ENCODE measurements around the gene MSH2. TPM values are rescaled to one million over a fixed set of nuclear protein-coding genes. Genes with fewer than 3 reads are reported as not detected.

The MSH2 gene
- total and polyA plus RNA-seq, 2 experiments from 2014 or later = 17.8 to 21.8 TPM

GRCh38 chr2:47508080-47508479, 105.1 kb downstream of the MSH2 start:
- Histone ChIP-seq H3K27me3 (replicated peaks; ENCODE audit: insufficient read depth) (peaks cover 13% of the 10 kb centered on the region; the same call in 1 of the 2 replicates), H3K4me3 (no peak overlapping the region), H3K27ac (no peak overlapping the region), H3K4me1 (ENCODE audit: insufficient read depth) (no peaks in the 10 kb centered on the region), H3K9me2 (ENCODE audit: insufficient read depth) (no peaks in the 10 kb centered on the region), H3K9ac (no peak overlapping the region), H3K4me2 (ENCODE audit: unreplicated experiment) (no peak overlapping the region), H3K9me3 (ENCODE audit: low read depth) (no peaks in the 10 kb centered on the region), H4K20me1 (ENCODE audit: insufficient read depth) (no peaks in the 10 kb centered on the region), H3K36me3 (ENCODE audit: low read depth) (no peaks in the 10 kb centered on the region), H3K79me2 (ENCODE audit: insufficient read depth) (no peaks in the 10 kb centered on the region), H3F3A (ENCODE audit: insufficient read depth) (no peaks in the 10 kb centered on the region), H2AFZ (no peak overlapping the region)
- in situ Hi-C loops (cut with MboI) = no loop called here
- no peak for DNase-seq
- TF ChIP-seq EZH2phosphoT487 (IDR thresholded peaks at IDR 0.05; ENCODE audit: insufficient read depth, low read depth) (no peak), EZH2 (IDR thresholded peaks at IDR 0.05; ENCODE audit: insufficient read depth, poor library complexity, severe bottlenecking) (no peak)
- WGBS, 2 experiments (ENCODE audit: low coverage in 1 of 2, low lambda C conversion rate in 2 of 2, missing lambda C conversion rate in 2 of 2) = 74 to 75% methylated on average over 4 of the region's 4 CpGs

GRCh38 chr2:47508641-47509040, 105.7 kb downstream of the MSH2 start:
- in situ Hi-C loops (cut with MboI) = no loop called here
- no peak overlapping the region for H3K9ac ChIP-seq
- H3K9me2 ChIP-seq (ENCODE audit: insufficient read depth) = no peaks in the 10 kb centered on the region
- no peak for DNase-seq
- H3K4me3 ChIP-seq = no peak overlapping the region
- TF ChIP-seq EZH2phosphoT487 (IDR thresholded peaks at IDR 0.05; ENCODE audit: insufficient read depth, low read depth) = no peak
- no peak for TF ChIP-seq EZH2 (IDR thresholded peaks at IDR 0.05; ENCODE audit: insufficient read depth, poor library complexity, severe bottlenecking)
- no peaks in the 10 kb centered on the region for H3K9me3 ChIP-seq (ENCODE audit: low read depth)
- H3K27me3 ChIP-seq (replicated peaks; ENCODE audit: insufficient read depth) = peaks cover 13% of the 10 kb centered on the region; the same call in 1 of the 2 replicates
- no peaks in the 10 kb centered on the region for H3K4me1 ChIP-seq (ENCODE audit: insufficient read depth)
- no peaks in the 10 kb centered on the region for H4K20me1 ChIP-seq (ENCODE audit: insufficient read depth)
- no peak overlapping the region for H3K4me2 ChIP-seq (ENCODE audit: unreplicated experiment)
- no peaks in the 10 kb centered on the region for H3F3A ChIP-seq (ENCODE audit: insufficient read depth)
- no peak overlapping the region for H3K27ac ChIP-seq
- no peaks in the 10 kb centered on the region for H3K36me3 ChIP-seq (ENCODE audit: low read depth)
- H2AFZ ChIP-seq = no peak overlapping the region
- no peaks in the 10 kb centered on the region for H3K79me2 ChIP-seq (ENCODE audit: insufficient read depth)
- 85% methylated on average over 2 of the region's 2 CpGs for WGBS, 2 experiments (ENCODE audit: low coverage in 1 of 2, low lambda C conversion rate in 2 of 2, missing lambda C conversion rate in 2 of 2)

- H3K9me2 ChIP-seq (ENCODE audit: insufficient read depth) = no peaks in the 10 kb centered on the region
- peaks cover 13% of the 10 kb centered on the region; the same call in 1 of the 2 replicates for H3K27me3 ChIP-seq (replicated peaks; ENCODE audit: insufficient read depth)
- no peaks in the 10 kb centered on the region for H3K4me1 ChIP-seq (ENCODE audit: insufficient read depth)
- H2AFZ ChIP-seq = no peak overlapping the region
- H3K9me3 ChIP-seq (ENCODE audit: low read depth) = no peaks in the 10 kb centered on the region
- no peak overlapping the region for H3K4me2 ChIP-seq (ENCODE audit: unreplicated experiment)
- H3K27ac ChIP-seq = no peak overlapping the region
- in situ Hi-C loops (cut with MboI) = no loop called here
- H3K79me2 ChIP-seq (ENCODE audit: insufficient read depth) = no peaks in the 10 kb centered on the region
- no peaks in the 10 kb centered on the region for H3K36me3 ChIP-seq (ENCODE audit: low read depth)
- 43 to 53% methylated on average over 4 of the region's 4 CpGs for WGBS, 2 experiments (ENCODE audit: low coverage in 1 of 2, low lambda C conversion rate in 2 of 2, missing lambda C conversion rate in 2 of 2)
- no peak overlapping the region for H3K4me3 ChIP-seq
- no peak overlapping the region for H3K9ac ChIP-seq
- no peaks in the 10 kb centered on the region for H3F3A ChIP-seq (ENCODE audit: insufficient read depth)
- no peak for DNase-seq
- TF ChIP-seq EZH2 (IDR thresholded peaks at IDR 0.05; ENCODE audit: insufficient read depth, poor library complexity, severe bottlenecking) = no peak
- no peak for TF ChIP-seq EZH2phosphoT487 (IDR thresholded peaks at IDR 0.05; ENCODE audit: insufficient read depth, low read depth)
- no peaks in the 10 kb centered on the region for H4K20me1 ChIP-seq (ENCODE audit: insufficient read depth)
These were observed 106.3 kb downstream of the MSH2 start for GRCh38 chr2:47509250-47509649.

- no peaks in the 10 kb centered on the region for H3F3A ChIP-seq (ENCODE audit: insufficient read depth)
- no peaks in the 10 kb centered on the region for H3K9me2 ChIP-seq (ENCODE audit: insufficient read depth)
- no peaks in the 10 kb centered on the region for H4K20me1 ChIP-seq (ENCODE audit: insufficient read depth)
- H3K4me2 ChIP-seq (ENCODE audit: unreplicated experiment) = no peak overlapping the region
- TF ChIP-seq EZH2 (IDR thresholded peaks at IDR 0.05; ENCODE audit: insufficient read depth, poor library complexity, severe bottlenecking) (no peak), EZH2phosphoT487 (IDR thresholded peaks at IDR 0.05; ENCODE audit: insufficient read depth, low read depth) (no peak)
- H2AFZ ChIP-seq = no peak overlapping the region
- H3K79me2 ChIP-seq (ENCODE audit: insufficient read depth) = no peaks in the 10 kb centered on the region
- H3K36me3 ChIP-seq (ENCODE audit: low read depth) = no peaks in the 10 kb centered on the region
- no peaks in the 10 kb centered on the region for H3K9me3 ChIP-seq (ENCODE audit: low read depth)
- H3K4me3 ChIP-seq = no peak overlapping the region
- H3K9ac ChIP-seq = no peak overlapping the region
- DNase-seq = no peak
- H3K4me1 ChIP-seq (ENCODE audit: insufficient read depth) = no peaks in the 10 kb centered on the region
- peaks cover 13% of the 10 kb centered on the region; the same call in 1 of the 2 replicates for H3K27me3 ChIP-seq (replicated peaks; ENCODE audit: insufficient read depth)
- in situ Hi-C loops (cut with MboI) = no loop called here
- H3K27ac ChIP-seq = no peak overlapping the region
- WGBS, 2 experiments (ENCODE audit: low coverage in 1 of 2, low lambda C conversion rate in 2 of 2, missing lambda C conversion rate in 2 of 2) = 81 to 86% methylated on average over 6 of the region's 6 CpGs
These were observed 106.9 kb downstream of the MSH2 start for GRCh38 chr2:47509821-47510385.

Data from GM23248 (cell line).